Activated naive CD4-positive, alpha-beta T cell treated with anti-CD3 and anti-CD28 coated beads for 36 hours (primary cell): ENCODE results near the gene JSRP1. TPM values are rescaled to one million over a fixed set of nuclear protein-coding genes. Genes with fewer than 3 reads are reported as not detected.

Experiments
- CTCF ChIA-PET: fragments of 350-600 bp; sonication (Branson Sonifier 250); formaldehyde crosslinking; loops from one replicate; lab custom pipeline; 2021; ENCODE audit warnings: antibody characterized with exemption; lab: Charles Lee
- DNase-seq: peaks from one replicate; pipeline ENCODE4 v3.0.0-alpha.2; 2020
- H3K27ac Mint-ChIP-seq: one replicate; pipeline ENCODE4 v1.8.0; 2021; ENCODE audit warnings: mild to moderate bottlenecking, mixed read lengths
- H3K27me3 Mint-ChIP-seq: one replicate; pipeline ENCODE4 v1.8.0; 2021; ENCODE audit warnings: low read depth, mixed read lengths
- H3K36me3 Mint-ChIP-seq: one replicate; pipeline ENCODE4 v1.8.0; 2021; ENCODE audit warnings: low read depth, mixed read lengths
- H3K4me1 Mint-ChIP-seq: one replicate; pipeline ENCODE4 v1.8.0; 2021; ENCODE audit warnings: low read depth, mixed read lengths
- H3K4me3 Mint-ChIP-seq: one replicate; pipeline ENCODE4 v1.8.0; 2021; ENCODE audit warnings: mild to moderate bottlenecking, moderate library complexity, mixed read lengths
- H3K9me3 Mint-ChIP-seq: one replicate; pipeline ENCODE4 v1.8.0; 2021; ENCODE audit warnings: mixed read lengths
- intact Hi-C: fragments of 100-400 bp; cut with micrococcal nuclease; formaldehyde crosslinking; loops from one replicate; pipeline ENCODE4 v1.15.1; 2023
- total RNA-seq, 2 experiments: library from RNA; stranded (reverse); gene quantifications; one replicate each; pipeline ENCODE4 v1.2.3, GENCODE V29; 2021

JSRP1 gene
- total RNA-seq, 2 experiments from 2014 or later, result 0.55 to 0.81 TPM

- intact Hi-C loops, result no loop called here
- DNase-seq, result no peak
- peaks cover 13% of the 10 kb centered on the region for H3K36me3 Mint-ChIP-seq
Measured at GRCh38 chr19:2247433-2248101, 8.7 kb downstream of the JSRP1 start.

GRCh38 chr19:2246801-2247361 is 9.3 kb downstream of the JSRP1 start:
- no peak overlapping the region for H3K27ac Mint-ChIP-seq
- DNase-seq, result no peak
- H3K4me3 Mint-ChIP-seq, result no peak overlapping the region
- peaks cover 12% of the 10 kb centered on the region for H3K4me1 Mint-ChIP-seq
- intact Hi-C loops, result no loop called here
- H3K27me3 Mint-ChIP-seq, result peaks cover 1% of the 10 kb centered on the region
- CTCF ChIA-PET, result no interaction called here
- H3K36me3 Mint-ChIP-seq, result peaks cover 18% of the 10 kb centered on the region
- H3K9me3 Mint-ChIP-seq, result no peaks in the 10 kb centered on the region

More at GRCh38 chr19:2247433-2248101, 8.7 kb downstream of the JSRP1 start:
- CTCF ChIA-PET, result no interaction called here
- Mint-ChIP-seq H3K4me1 (peaks cover 11% of the 10 kb centered on the region), H3K9me3 (no peaks in the 10 kb centered on the region), H3K27me3 (peaks cover 6% of the 10 kb centered on the region), H3K4me3 (no peak overlapping the region), H3K27ac (no peak overlapping the region)

- peaks cover 16% of the 10 kb centered on the region for H3K4me1 Mint-ChIP-seq
- no peaks in the 10 kb centered on the region for H3K27me3 Mint-ChIP-seq
- H3K4me3 Mint-ChIP-seq, result no peak overlapping the region
- CTCF ChIA-PET, result no interaction called here
- H3K27ac Mint-ChIP-seq, result no peak overlapping the region
- H3K9me3 Mint-ChIP-seq, result no peaks in the 10 kb centered on the region
- peaks cover 24% of the 10 kb centered on the region for H3K36me3 Mint-ChIP-seq
- no peak for DNase-seq
- intact Hi-C loops, result no loop called here
Measured at GRCh38 chr19:2246014-2246620, 10.1 kb downstream of the JSRP1 start.

- CTCF ChIA-PET, result no interaction called here
Measured at GRCh38 chr19:2245273-2245672, 10.9 kb downstream of the JSRP1 start.

GRCh38 chr19:2244486-2244885 is 11.7 kb downstream of the JSRP1 start:
- no peaks in the 10 kb centered on the region for H3K27me3 Mint-ChIP-seq
- no peaks in the 10 kb centered on the region for H3K9me3 Mint-ChIP-seq
- H3K4me3 Mint-ChIP-seq, result no peak overlapping the region
- H3K36me3 Mint-ChIP-seq, result peaks cover 37% of the 10 kb centered on the region
- no peak overlapping the region for H3K27ac Mint-ChIP-seq
- CTCF ChIA-PET, result no interaction called here
- peaks cover 31% of the 10 kb centered on the region for H3K4me1 Mint-ChIP-seq
- intact Hi-C loops, result no loop called here
- no peak for DNase-seq

More at GRCh38 chr19:2245273-2245672, 10.9 kb downstream of the JSRP1 start:
- intact Hi-C loops, result no loop called here
- peaks cover 30% of the 10 kb centered on the region for H3K36me3 Mint-ChIP-seq
- no peak overlapping the region for H3K27ac Mint-ChIP-seq
- no peak overlapping the region for H3K4me3 Mint-ChIP-seq
- peaks cover 24% of the 10 kb centered on the region for H3K4me1 Mint-ChIP-seq
- no peak for DNase-seq
- no peaks in the 10 kb centered on the region for H3K27me3 Mint-ChIP-seq
- H3K9me3 Mint-ChIP-seq, result no peaks in the 10 kb centered on the region

- Mint-ChIP-seq H3K9me3 (no peaks in the 10 kb centered on the region), H3K4me3 (no peak overlapping the region), H3K27me3 (no peaks in the 10 kb centered on the region), H3K4me1 (peaks cover 35% of the 10 kb centered on the region), H3K36me3 (peaks cover 39% of the 10 kb centered on the region), H3K27ac (no peak overlapping the region)
- DNase-seq, result no peak
- intact Hi-C loops, result no loop called here
- CTCF ChIA-PET, result no interaction called here
Measured at GRCh38 chr19:2244125-2244411, 12.1 kb downstream of the JSRP1 start.

- no peak for DNase-seq
- intact Hi-C loops, result no loop called here
- Mint-ChIP-seq H3K27ac (no peak overlapping the region), H3K4me1 (peaks cover 41% of the 10 kb centered on the region), H3K27me3 (no peaks in the 10 kb centered on the region), H3K4me3 (no peak overlapping the region), H3K9me3 (no peaks in the 10 kb centered on the region), H3K36me3 (peaks cover 43% of the 10 kb centered on the region)
- CTCF ChIA-PET, result no interaction called here
Measured at GRCh38 chr19:2243274-2244124, 12.7 kb downstream of the JSRP1 start.

- Mint-ChIP-seq H3K4me3 (no peak overlapping the region), H3K9me3 (no peaks in the 10 kb centered on the region), H3K4me1 (peaks cover 48% of the 10 kb centered on the region), H3K27me3 (no peaks in the 10 kb centered on the region), H3K27ac (no peak overlapping the region), H3K36me3 (peaks cover 49% of the 10 kb centered on the region)
- CTCF ChIA-PET, result no interaction called here
- no peak for DNase-seq
- intact Hi-C loops, result no loop called here
Measured at GRCh38 chr19:2242816-2243215, 13.4 kb downstream of the JSRP1 start.

- Mint-ChIP-seq H3K4me1 (peaks cover 52% of the 10 kb centered on the region), H3K27ac (no peak overlapping the region), H3K36me3 (peaks cover 54% of the 10 kb centered on the region), H3K9me3 (no peaks in the 10 kb centered on the region), H3K27me3 (no peaks in the 10 kb centered on the region), H3K4me3 (no peak overlapping the region)
- DNase-seq, result no peak
- CTCF ChIA-PET, result no interaction called here
- intact Hi-C loops, result no loop called here
Measured at GRCh38 chr19:2242092-2242537, 14.1 kb downstream of the JSRP1 start.

GRCh38 chr19:2240881-2241760 is 15.1 kb downstream of the JSRP1 start:
- H3K9me3 Mint-ChIP-seq, result no peaks in the 10 kb centered on the region
- no peaks in the 10 kb centered on the region for H3K27me3 Mint-ChIP-seq
- no peak overlapping the region for H3K27ac Mint-ChIP-seq
- CTCF ChIA-PET, result interaction anchor here (1.4 to 3.7 kb wide), 2 partner anchors 12 to 31 kb away, joined by 4 to 14 read pairs; no protein-coding TSS in a partner anchor
- peak overlapping the region; percentile 99 for H3K4me3 Mint-ChIP-seq
- DNase-seq, result no peak
- peaks cover 57% of the 10 kb centered on the region for H3K36me3 Mint-ChIP-seq
- intact Hi-C loops, result no loop called here
- peaks cover 56% of the 10 kb centered on the region for H3K4me1 Mint-ChIP-seq

- peak; percentile 61 for DNase-seq
- Mint-ChIP-seq H3K36me3 (peaks cover 54% of the 10 kb centered on the region), H3K27me3 (no peaks in the 10 kb centered on the region), H3K9me3 (no peaks in the 10 kb centered on the region), H3K4me3 (peak overlapping the region; percentile 99), H3K27ac (peak overlapping the region; percentile 73), H3K4me1 (peaks cover 59% of the 10 kb centered on the region)
- CTCF ChIA-PET, result interaction anchor here (0.9 to 3.7 kb wide), 6 partner anchors 13 to 152 kb away, joined by 4 to 14 read pairs (median 5); no protein-coding TSS in a partner anchor
- intact Hi-C loops, result loop anchor here (5.0 to 10.0 kb wide), 2 partner anchors 225 to 372 kb away; partner anchors contain the start of gene BTBD2
Measured at GRCh38 chr19:2239771-2240770, 16.1 kb downstream of the JSRP1 start.
